HFF-Myc (cell line): ENCODE measurements around the gene FNDC3B.

Source experiments
- DNase-seq: peaks from one replicate; pipeline ENCODE4 v3.0.0-alpha.2; 2011; ENCODE audit warnings: low read depth; ENCODE audit errors: extremely low read depth
- H3K4me3 ChIP-seq: replicated peaks from 2 replicates; pipeline ENCODE4 v1.5.1; 2011; ENCODE audit warnings: low read depth, mild to moderate bottlenecking, control low read depth, low read length
- TF ChIP-seq, protein P1 (sequence below): IDR thresholded peaks from 2 replicates; pipeline ENCODE4 v1.5.1; 2012; ENCODE audit warnings: mild to moderate bottlenecking, low read depth, low read length, control low read depth; ENCODE audit errors: missing control alignments

Gene FNDC3B

DNA sequence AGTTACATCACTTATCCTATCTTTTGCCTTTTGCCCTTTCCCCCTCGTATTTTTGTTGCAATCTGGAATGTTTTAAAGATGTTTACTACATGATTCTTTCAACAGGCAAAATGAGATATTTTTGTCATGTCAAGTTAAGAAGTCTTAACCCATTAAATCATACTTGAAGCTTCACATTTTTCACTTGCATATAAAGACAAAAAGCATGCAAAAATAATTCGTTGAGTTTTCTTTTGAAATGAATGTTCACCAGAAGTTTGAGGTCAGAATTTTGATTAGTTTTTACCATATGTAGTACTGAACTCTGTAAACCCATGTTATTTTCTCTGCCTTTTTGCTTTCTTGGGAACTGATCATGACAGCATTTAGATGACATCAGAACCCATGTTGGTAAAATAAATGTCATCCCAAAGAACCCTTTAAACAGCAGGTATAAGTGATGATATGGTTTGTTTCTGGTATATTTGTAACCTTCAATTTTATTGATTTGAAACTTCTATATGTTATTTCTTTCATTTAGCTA, 220.4 kb downstream of the FNDC3B start:
- TF ChIP-seq, protein P1, sequence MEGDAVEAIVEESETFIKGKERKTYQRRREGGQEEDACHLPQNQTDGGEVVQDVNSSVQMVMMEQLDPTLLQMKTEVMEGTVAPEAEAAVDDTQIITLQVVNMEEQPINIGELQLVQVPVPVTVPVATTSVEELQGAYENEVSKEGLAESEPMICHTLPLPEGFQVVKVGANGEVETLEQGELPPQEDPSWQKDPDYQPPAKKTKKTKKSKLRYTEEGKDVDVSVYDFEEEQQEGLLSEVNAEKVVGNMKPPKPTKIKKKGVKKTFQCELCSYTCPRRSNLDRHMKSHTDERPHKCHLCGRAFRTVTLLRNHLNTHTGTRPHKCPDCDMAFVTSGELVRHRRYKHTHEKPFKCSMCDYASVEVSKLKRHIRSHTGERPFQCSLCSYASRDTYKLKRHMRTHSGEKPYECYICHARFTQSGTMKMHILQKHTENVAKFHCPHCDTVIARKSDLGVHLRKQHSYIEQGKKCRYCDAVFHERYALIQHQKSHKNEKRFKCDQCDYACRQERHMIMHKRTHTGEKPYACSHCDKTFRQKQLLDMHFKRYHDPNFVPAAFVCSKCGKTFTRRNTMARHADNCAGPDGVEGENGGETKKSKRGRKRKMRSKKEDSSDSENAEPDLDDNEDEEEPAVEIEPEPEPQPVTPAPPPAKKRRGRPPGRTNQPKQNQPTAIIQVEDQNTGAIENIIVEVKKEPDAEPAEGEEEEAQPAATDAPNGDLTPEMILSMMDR = no peak
- no peak overlapping the region for H3K4me3 ChIP-seq
- no peak for DNase-seq

DNA sequence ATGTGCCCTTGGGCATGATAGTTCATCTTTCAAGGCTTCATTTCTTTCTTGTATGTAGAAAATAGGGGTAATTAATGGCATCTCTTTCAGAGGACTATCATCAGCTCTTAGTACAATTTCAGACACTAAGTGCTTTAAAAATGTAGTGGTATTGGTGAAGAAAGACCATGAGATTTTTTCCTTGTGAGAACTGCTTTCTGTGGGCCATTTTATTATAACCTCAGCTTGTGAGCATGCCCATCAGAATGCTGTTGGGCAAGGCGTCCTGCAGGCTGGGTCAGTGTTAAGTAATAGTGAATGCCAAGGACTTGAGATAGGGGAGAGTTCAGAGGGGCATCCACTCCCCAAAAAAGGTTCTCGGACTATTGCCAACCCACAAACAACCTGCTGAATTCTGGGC, 221.0 kb downstream of the FNDC3B start:
- no peak for DNase-seq
- TF ChIP-seq, protein P1 = no peak
- no peak overlapping the region for H3K4me3 ChIP-seq

DNA sequence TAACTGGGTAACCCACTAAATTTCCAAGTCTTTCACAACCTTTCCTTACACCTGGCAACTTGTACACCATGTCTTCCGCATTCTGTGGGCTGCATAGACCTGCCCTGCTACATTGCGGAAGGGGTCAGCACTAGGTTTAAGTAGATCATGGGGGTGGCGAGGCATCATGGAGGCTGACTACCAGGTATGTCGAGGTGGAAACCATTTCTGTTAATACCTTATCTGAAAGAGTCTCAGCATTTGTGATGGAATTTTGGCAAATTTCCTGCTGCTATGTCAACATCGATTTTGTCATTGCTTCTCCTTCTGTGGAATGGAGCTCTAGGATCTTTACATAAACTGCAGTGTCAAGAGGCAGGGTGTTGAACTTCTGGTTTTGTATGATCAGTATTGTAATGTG, 221.7 kb downstream of the FNDC3B start:
- TF ChIP-seq, protein P1 = no peak
- H3K4me3 ChIP-seq = no peak overlapping the region

DNA sequence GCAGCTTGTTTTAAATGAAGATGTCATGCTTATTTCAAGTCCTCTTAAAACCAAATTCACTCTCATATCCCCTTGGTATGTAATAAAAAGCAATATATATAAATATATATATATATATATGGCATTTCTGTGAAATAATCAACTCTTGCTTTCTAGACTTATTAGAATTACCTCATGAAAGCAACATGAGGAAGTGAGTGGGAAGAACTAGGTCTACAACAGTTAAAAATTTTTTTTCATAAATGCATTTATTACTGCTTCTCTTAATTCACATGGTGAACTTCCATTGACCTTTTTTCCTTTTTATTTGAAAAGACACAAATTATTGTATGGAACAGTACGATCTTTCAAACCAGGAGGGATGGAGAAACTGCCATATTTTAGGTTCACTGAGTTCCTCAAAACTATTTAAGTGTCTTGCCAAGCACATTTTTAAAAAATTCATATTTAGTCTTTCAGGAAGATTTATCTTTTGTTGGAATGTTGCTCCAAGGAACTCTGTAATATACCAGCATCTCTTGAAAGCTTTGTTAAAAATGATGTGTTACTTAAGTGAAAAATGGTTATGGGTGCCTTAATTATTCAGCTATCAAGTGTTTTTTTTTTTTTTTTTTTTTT, 223.7 kb downstream of the FNDC3B start:
- H3K4me3 ChIP-seq = no peak overlapping the region
- DNase-seq = no peak
- TF ChIP-seq, protein P1 = no peak

More for the DNA sequence above, 221.7 kb downstream of the FNDC3B start:
- DNase-seq = no peak

DNA sequence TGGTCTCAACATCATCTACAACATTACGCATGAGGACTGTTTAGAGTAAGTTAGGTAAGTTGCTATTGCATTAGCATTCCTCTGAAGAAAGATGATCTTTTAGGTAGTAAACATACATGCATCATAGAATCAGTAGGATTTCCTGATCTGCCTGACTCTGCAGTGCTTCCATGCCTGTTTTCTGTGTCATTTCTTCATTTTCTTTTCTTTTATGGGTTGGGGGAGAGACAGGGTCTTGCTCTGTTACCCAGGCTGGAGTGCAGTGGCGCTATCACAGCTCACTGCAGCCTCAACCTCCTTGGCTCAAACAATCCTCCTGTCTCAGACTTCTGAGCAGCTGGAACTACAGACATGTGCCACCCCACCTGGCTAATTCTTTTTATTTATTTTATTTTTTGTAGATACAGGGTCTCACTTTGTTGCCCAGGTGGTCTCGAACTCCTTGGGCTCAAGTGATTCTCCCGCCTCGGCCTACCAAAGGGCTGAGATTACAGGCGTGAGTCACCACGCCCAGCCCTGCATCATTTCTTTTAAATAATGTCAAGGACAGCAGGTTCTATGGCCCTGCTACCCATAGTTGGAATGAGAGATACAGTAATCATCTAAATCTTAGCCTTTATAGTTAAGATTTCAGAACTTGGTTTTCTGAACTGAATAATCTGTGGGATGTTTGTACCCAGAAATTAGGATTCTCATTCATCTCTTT, 224.6 kb downstream of the FNDC3B start:
- TF ChIP-seq, protein P1 = no peak

DNA sequence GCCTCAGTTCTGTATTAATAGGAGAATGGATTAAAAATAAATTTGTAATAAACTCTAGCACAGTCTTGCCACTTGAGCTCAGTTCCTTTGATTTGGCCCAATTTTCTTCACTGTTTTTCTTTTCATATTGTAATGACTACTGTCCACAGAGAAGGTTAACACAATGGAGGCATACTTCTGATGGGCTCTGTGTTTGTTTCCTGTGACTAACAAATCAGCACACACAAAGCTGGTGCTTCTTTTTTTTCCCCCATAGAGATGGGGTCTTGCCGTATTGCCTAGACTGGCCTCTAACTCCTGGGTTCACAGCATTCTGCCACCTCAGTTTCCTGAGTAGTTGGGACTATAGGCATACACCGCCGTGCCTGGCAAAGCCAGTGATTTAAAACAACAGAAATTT, 226.7 kb downstream of the FNDC3B start:
- TF ChIP-seq, protein P1 = no peak
- no peak overlapping the region for H3K4me3 ChIP-seq
- DNase-seq = no peak

More for the DNA sequence above, 224.6 kb downstream of the FNDC3B start:
- H3K4me3 ChIP-seq = no peak overlapping the region
- DNase-seq = no peak
